Testis (tissue), 3 donors: Measurements from ENCODE around the gene FAM53C. TPM values are rescaled to one million over a fixed set of nuclear protein-coding genes. Genes with fewer than 3 reads are reported as not detected.

Experiments used
- DNase-seq: peaks from one replicate; pipeline ENCODE4 v3.0.0-alpha.2; 2019
- H3K27ac ChIP-seq, 2 donors: fragments of 200-600 bp; sonication (generic); one replicate each; pipeline ENCODE4 v1.5.1; 2019
- H3K27me3 ChIP-seq: fragments of 200-600 bp; sonication (generic); one replicate; pipeline ENCODE4 v1.5.1; 2019
- H3K36me3 ChIP-seq: fragments of 200-600 bp; sonication (generic); one replicate; pipeline ENCODE4 v1.5.1; 2017; ENCODE audit warnings: low read depth; ENCODE audit errors: missing control alignments
- H3K4me1 ChIP-seq: fragments of 200-600 bp; sonication (generic); one replicate; pipeline ENCODE4 v1.5.1; 2019
- H3K4me3 ChIP-seq, 2 donors: fragments of 200-600 bp; sonication (generic); one replicate each; pipeline ENCODE4 v1.5.1; 2017 to 2019
- H3K9me3 ChIP-seq: fragments of 200-600 bp; sonication (generic); one replicate; pipeline ENCODE4 v1.5.1; 2017
- POLR2A ChIP-seq: fragments of 450-650 bp; IDR thresholded peaks from one replicate; pipeline ENCODE4 v1.6.1; 2017; ENCODE audit warnings: antibody characterized with exemption, mild to moderate bottlenecking, moderate library complexity
- WGBS, 2 donors: methylation state at CpG; one replicate each; pipeline ENCODE4 v1.1.5; 2018; 5-methylcytosine and 5-hydroxymethylcytosine counted together
- intact Hi-C: fragments of 100-400 bp; cut with DNase I; formaldehyde crosslinking; loops from one replicate; pipeline ENCODE4 v1.15.1; 2023; ENCODE audit warnings: low total_unique reads
- polyA plus RNA-seq: library from polyadenylated mRNA; stranded (reverse); fragments of 350-450 nt; fragmentation: Illumina TruSeq; extraction: RNeasy Lipid Tissue Mini Kit (QIAGEN cat#74804); gene quantifications from one replicate; pipeline ENCODE4 v1.2.3, GENCODE V29; 2014; ENCODE audit warnings: low read depth, low replicate concordance; ENCODE audit not compliant: insufficient read depth
- total RNA-seq, 2 donors: library from RNA; depleted of rRNA; stranded (reverse); fragments of >200 nt; gene quantifications; one replicate each; pipeline ENCODE4 v1.2.3, GENCODE V29; 2016
- TF ChIP-seq, protein P1 (sequence below), 3 experiments: fragments of 450-650 bp in 2 of 3; fragments of 200-600 bp in 1 of 3; sonication (generic) in 1 of 3; IDR thresholded peaks; one replicate each; pipeline ENCODE4 v1.5.1; 2016 to 2019; ENCODE audit warnings: antibody characterized with exemption in 3 of 3, mild to moderate bottlenecking in 2 of 3, moderate library complexity in 1 of 3

The FAM53C gene
- total and polyA plus RNA-seq, 3 donors from 2014 or later = 107 to 152 (median 125) TPM

GRCh38 chr5:138350563-138350890 lies 12.5 kb downstream of the FAM53C start:
- no peak for TF ChIP-seq POLR2A
- TF ChIP-seq, protein P1, sequence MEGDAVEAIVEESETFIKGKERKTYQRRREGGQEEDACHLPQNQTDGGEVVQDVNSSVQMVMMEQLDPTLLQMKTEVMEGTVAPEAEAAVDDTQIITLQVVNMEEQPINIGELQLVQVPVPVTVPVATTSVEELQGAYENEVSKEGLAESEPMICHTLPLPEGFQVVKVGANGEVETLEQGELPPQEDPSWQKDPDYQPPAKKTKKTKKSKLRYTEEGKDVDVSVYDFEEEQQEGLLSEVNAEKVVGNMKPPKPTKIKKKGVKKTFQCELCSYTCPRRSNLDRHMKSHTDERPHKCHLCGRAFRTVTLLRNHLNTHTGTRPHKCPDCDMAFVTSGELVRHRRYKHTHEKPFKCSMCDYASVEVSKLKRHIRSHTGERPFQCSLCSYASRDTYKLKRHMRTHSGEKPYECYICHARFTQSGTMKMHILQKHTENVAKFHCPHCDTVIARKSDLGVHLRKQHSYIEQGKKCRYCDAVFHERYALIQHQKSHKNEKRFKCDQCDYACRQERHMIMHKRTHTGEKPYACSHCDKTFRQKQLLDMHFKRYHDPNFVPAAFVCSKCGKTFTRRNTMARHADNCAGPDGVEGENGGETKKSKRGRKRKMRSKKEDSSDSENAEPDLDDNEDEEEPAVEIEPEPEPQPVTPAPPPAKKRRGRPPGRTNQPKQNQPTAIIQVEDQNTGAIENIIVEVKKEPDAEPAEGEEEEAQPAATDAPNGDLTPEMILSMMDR (IDR thresholded peaks at IDR 0.05) = no peak
- H3K27me3 ChIP-seq = no peaks in the 10 kb centered on the region
- no peaks in the 10 kb centered on the region for H3K36me3 ChIP-seq
- H3K4me1 ChIP-seq = peaks cover 10% of the 10 kb centered on the region
- no peak overlapping the region for H3K27ac ChIP-seq
- intact Hi-C loops = no loop called here
- H3K4me3 ChIP-seq = no peak overlapping the region
- DNase-seq = no peak
- no peaks in the 10 kb centered on the region for H3K9me3 ChIP-seq

GRCh38 chr5:138351056-138351455 lies 13.0 kb downstream of the FAM53C start:
- no peak overlapping the region for H3K4me3 ChIP-seq
- TF ChIP-seq, protein P1 (IDR thresholded peaks at IDR 0.05) = no peak
- TF ChIP-seq POLR2A = no peak
- intact Hi-C loops = no loop called here
- H3K27ac ChIP-seq = no peak overlapping the region
- peaks cover 12% of the 10 kb centered on the region for H3K4me1 ChIP-seq
- no peaks in the 10 kb centered on the region for H3K9me3 ChIP-seq
- no peaks in the 10 kb centered on the region for H3K36me3 ChIP-seq
- DNase-seq = no peak
- H3K27me3 ChIP-seq = no peaks in the 10 kb centered on the region
- WGBS, 2 donors = 78 to 81% methylated on average over 1 of the region's 1 CpG

DNA sequence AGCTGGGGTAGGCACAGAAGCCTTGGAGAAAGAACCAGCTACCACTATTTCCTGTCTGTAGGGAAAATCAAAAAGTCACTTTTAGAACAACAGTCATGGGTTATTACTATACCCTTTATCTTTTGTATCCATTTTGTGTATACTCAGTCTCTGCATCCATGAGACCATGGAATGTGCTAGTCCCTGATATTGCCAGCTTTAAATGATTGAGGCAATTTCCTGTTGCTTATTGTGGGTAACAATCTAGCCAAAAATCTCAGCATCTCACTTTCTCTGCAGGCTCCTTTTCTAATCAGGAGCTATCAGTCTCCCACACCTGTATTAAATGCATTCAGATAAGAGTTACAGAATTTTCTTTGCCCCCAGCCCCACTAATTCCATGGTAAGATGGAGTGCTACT lies 13.5 kb downstream of the FAM53C start:
- no peaks in the 10 kb centered on the region for H3K9me3 ChIP-seq
- peaks cover 12% of the 10 kb centered on the region for H3K4me1 ChIP-seq
- intact Hi-C loops = no loop called here

DNA sequence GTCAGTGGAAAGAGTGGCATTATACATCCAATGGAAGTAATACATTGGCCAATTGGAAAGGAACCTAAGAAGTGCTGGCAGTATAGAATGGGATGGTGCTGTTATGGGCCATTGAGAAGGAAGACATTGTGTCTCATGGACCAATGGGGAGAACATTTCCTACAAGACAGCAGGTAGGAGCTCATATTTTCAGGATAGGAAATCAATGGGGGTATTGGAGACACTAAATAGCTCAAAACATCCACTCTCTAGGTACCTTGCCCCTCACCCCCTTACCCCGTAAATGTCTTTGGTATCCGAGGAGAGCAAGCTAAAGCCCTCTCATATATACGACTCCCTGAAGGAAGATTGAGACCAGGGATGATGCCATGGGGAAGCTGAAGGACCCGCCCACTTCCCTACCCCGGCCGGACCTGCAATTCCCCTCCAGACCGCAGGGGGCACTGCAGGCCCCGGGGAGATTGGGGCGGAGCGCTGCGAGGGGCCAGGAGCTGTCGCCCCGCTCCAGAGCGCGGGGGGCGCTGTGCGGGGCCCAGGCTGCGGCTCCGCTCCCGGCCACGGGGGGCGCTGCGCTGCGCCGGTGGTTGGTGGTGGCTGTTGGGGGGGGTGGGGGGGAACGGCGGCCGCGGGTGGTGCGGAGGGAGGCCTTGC lies 14.1 kb downstream of the FAM53C start, which contains the start of gene KDM3B:
KDM3B (plus strand) TSS at position 615 of the 651 bp plus-strand sequence. CDS start 111 bp downstream, outside the sequence.
- peaks cover 12% of the 10 kb centered on the region for H3K4me1 ChIP-seq
- H3K36me3 ChIP-seq = no peaks in the 10 kb centered on the region
- TF ChIP-seq, protein P1 (IDR thresholded peaks at IDR 0.05) = peak; percentile 99 to 100 (median 99)
- TF ChIP-seq POLR2A = no peak
- peak; percentile 85 for DNase-seq
- no peaks in the 10 kb centered on the region for H3K9me3 ChIP-seq
- peak within 1 kb of the TSS; percentile 92 to 94 for H3K4me3 ChIP-seq
- H3K27me3 ChIP-seq = no peaks in the 10 kb centered on the region
- H3K27ac ChIP-seq = peak within 1 kb of the TSS; percentile 96 to 97
- intact Hi-C loops = no loop called here
- WGBS, 2 donors = 9 to 41% methylated on average over 3 to 15 of the region's 30 CpGs

More for the DNA sequence above, 13.5 kb downstream of the FAM53C start:
- TF ChIP-seq, protein P1 (IDR thresholded peaks at IDR 0.05) = no peak
- no peak for TF ChIP-seq POLR2A
- H3K36me3 ChIP-seq = no peaks in the 10 kb centered on the region
- H3K27ac ChIP-seq = no peak overlapping the region
- DNase-seq = no peak
- H3K4me3 ChIP-seq = no peak overlapping the region
- H3K27me3 ChIP-seq = no peaks in the 10 kb centered on the region
